ENCODE data around the gene FTCD.
"Not testable (repeated sequence)": the region's sequence is repeated elsewhere in the genome, so short reads cannot be mapped to it uniquely, and the experiment has no call there.

FTCD gene

GRCh38 chr21:46109313-46110221, 45.8 kb downstream of the FTCD start:
- DNase-seq (ENCODE audit: low spot score), result no peak

GRCh38 chr21:46108827-46109312, 46.5 kb downstream of the FTCD start:
- no peak for DNase-seq (ENCODE audit: low spot score)

DNA sequence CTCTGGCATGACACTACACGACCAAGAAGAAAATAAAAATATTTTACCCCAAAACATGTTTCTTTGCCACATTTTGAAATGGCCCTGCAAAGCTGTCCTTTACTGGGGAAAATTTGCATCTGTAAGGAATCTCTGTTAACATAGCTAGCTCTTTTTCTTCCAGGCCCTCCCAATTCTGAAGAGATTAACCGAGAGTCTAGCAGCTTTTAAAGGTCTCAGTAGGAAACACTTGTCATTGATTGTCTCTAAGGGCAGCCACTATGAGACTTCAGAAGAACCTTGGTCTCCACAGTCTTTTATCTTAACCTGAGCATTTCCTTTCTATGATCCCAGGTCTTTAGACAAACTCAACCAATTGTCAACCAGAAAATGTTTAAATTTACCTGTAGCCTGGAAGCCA, 48.0 kb downstream of the FTCD start:
- DNase-seq (ENCODE audit: low spot score), result not testable (repeated sequence)

DNA sequence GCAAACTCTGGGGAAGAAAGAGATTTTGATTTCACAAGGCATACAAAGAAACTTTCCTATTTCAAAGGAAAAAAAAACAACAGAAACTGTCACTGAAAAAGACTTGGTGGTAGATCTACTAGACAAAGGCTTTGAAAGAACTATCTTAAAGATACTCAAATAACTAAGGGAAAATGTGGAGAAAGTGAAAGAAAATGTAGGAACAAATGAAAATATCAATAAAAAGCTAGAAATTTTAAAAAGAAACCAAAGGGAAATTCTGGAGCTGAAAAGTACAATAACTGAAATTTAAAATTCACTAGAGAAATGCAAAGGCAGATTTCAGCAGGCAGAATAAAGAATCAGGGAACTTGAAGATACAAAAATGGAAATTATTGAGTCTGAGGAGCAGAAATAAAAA, 51.3 kb downstream of the FTCD start:
- no peak for DNase-seq (ENCODE audit: low spot score)

GRCh38 chr21:46100906-46101305, 54.5 kb downstream of the FTCD start:
- DNase-seq (ENCODE audit: low spot score), result no peak

- no peak for DNase-seq (ENCODE audit: low spot score)
These were observed 55.0 kb downstream of the FTCD start for GRCh38 chr21:46100426-46100825.

DNA sequence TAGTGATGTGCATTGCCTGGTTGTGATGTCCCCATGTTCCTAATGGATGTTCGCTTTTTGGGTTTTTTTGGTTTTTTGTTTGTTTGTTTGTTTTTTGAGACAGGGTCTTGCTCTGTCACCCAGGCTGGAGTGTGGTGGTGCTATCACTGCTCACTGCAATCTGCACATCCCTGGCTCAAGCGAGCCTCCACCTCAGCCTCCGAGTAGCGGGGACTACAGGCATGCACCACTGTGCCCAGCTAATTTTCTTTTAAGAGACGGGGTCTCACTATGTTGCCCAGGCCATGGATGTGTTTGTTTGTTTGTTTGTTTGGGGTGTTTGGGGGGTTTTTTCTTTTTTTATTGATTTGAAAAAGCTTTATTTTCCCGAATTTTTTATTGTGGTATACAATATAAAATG, 55.4 kb downstream of the FTCD start:
- no peak for DNase-seq (ENCODE audit: low spot score)

DNA sequence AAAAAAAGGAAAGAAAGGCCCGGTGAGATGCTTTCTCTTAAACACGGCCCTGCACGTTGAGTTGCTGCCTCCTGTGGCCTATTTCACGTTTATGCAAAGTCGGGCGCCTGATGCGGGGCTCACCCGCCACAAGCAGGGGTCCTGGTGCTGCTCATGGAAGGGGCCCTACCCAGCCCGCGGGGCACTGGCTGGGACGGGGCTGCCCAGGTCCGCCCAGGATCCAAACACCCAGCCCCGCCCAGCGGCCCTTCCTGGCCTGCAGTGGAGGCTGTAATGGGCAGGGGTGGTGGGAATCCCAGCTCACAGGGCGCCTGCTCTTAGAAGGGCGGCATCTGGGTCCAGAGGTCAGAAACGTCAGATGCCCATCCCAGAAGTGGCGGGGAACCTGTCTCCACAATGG, 55.9 kb downstream of the FTCD start:
- no peak for DNase-seq (ENCODE audit: low spot score)

GRCh38 chr21:46098303-46099141, 56.9 kb downstream of the FTCD start:
- DNase-seq (ENCODE audit: low spot score), result no peak

DNA sequence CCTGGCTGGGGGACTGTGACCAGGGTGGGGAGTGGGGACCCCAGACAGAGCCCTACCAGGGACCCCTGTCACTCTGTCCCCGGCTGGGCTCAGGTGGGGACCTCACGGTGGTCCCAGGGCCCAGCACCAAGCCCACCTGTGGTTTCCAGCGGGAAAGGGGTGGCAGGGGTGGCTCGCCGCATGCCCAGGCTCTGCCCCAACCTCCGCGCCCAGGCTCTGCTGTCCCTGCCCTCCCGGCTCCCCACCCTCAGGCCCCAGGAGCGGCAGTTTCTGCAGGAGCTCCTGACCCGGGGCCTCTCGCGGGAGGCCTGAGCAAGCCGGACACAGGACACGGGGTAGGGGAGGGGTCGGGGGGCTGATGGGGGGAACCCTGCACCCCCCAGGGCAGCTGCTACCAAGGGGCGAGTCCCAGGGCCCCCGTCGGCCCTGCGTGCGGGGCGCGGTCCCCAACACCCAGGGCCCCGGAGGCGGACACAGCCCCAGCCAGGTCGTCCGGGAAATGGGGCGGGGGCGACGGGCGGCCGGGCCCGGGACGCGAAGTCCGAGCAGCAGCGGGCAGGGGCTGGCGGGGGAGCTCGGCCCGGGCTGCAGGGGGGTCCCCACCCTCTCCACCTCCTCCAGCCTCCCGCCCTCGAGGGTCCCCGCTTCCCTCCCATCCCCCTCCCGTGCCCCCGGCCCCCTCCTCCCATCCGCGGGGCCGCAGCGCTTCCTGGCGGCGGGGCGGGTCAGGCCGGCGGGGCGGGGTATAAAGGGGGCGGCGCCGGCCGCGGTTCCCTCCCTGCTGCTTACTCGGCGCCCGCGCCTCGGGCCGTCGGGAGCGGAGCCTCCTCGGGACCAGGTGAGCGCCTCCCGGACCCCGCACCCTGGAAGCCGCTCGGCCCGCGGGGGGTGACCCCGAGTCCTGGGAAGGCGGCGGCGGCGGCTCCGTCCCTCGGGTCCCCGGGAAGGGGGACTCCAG, 57.8 kb downstream of the FTCD start, which contains the start of gene COL6A2:
COL6A2 (plus strand) TSS at position 777 of the 958 bp plus-strand sequence.
- DNase-seq (ENCODE audit: low spot score), result peak; percentile 67

DNA sequence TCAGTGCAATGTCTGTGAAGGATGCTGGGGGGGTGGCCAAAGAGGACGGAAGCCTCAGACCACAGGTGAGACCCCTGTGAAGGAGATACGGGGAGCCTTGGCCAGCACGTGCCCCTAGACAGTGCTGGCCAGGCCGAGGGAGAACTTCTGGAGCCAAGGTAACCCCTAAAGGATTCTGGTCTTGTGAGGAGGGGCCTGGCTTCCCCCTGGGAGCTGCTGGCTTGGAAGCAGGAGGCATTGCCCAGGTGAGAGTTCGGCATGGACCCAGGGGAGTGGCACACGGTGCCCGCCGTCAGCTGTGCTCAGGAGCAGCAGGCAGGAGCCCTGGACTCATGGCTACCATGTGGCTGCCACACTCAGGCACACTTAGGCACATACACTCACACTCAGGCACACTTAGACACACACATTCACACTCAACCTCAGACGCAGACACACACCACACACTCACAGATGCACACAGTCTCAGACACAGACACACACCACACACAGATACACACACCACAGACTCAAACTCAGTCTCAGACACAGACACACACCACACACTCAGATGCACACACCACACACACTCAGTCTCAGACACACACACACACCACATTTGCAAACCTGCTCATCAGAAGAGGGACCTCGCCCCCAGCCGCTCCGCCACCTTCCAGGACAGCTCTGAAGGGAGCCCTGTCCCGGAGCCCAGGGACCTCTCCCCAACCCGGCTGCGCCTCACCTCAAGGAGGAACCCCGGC, 58.6 kb downstream of the FTCD start:
- DNase-seq (ENCODE audit: low spot score), result no peak

- no peak for DNase-seq (ENCODE audit: low spot score)
These were observed 59.4 kb downstream of the FTCD start for GRCh38 chr21:46095814-46096595.

- DNase-seq (ENCODE audit: low spot score), result no peak
These were observed 60.2 kb downstream of the FTCD start for GRCh38 chr21:46095083-46095719.

- no peak for DNase-seq (ENCODE audit: low spot score)
These were observed 60.8 kb downstream of the FTCD start for GRCh38 chr21:46094401-46095082.

- no peak for DNase-seq (ENCODE audit: low spot score)
These were observed 61.5 kb downstream of the FTCD start for GRCh38 chr21:46093668-46094400.

DNA sequence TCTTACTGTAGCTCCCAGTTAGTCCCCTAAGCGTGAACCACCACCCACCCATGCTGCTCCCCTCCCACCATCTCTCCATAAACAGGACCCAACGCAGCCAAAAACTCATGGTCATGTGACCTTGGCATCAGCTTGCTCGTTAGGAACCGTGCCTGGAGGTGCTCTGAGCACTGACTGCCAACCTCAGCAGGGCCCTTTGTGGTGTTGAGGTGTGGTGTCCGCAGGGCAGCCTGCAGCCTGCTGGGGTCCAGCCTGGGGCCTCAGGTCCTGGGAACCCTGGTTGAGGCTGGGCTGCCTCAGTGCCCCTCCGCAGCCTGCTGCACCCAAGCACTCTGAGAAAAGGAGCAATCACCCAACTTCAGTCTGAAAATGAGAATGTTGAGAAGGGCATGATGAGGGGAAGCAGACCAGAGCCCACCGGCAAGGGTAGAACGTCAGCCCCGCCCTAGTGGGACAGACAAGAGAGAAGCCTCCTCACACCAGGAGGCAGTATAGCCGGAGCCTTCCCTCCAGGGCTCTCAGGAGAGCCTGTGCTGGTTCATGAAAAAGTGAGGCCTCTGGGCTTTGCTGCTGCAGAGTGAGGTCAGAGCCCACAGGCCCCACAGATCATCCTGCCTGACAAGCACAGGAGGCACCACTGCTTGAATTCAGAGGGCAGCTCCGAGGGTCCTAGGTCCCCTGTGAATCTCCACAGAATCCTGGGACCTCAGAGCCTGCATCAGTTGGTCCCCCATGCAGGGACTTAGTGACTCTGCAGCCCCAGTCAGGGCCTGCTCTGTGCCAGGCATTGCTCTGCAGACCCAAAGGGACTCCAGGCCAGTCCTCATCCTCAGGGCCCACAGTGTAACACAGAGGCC, 62.3 kb downstream of the FTCD start:
- DNase-seq (ENCODE audit: low spot score), result no peak

- no peak for DNase-seq (ENCODE audit: low spot score)
These were observed 63.2 kb downstream of the FTCD start for GRCh38 chr21:46092026-46092764.

Data from germinal center (tissue), 1 donor.